Prostate gland (tissue), 2 donors: ENCODE data around the gene CECR2.

Experiments used
- POLR2AphosphoS5 ChIP-seq: sonication (generic); formaldehyde crosslinking; IDR thresholded peaks from one replicate; pipeline ENCODE4 v1.6.1; 2017; ENCODE audit warnings: antibody characterized with exemption
- TF ChIP-seq, protein P1 (sequence below), 4 experiments: fragments of 200-600 bp in 2 of 4; fragments of 450-650 bp in 2 of 4; sonication (generic) in 2 of 4; IDR thresholded peaks; 1 replicate in 3 of 4; 2 replicates in 1 of 4; pipeline ENCODE4 v1.5.1; 2016 to 2019; ENCODE audit warnings: antibody characterized with exemption in 4 of 4, mild to moderate bottlenecking in 2 of 4, moderate library complexity in 2 of 4

DNA sequence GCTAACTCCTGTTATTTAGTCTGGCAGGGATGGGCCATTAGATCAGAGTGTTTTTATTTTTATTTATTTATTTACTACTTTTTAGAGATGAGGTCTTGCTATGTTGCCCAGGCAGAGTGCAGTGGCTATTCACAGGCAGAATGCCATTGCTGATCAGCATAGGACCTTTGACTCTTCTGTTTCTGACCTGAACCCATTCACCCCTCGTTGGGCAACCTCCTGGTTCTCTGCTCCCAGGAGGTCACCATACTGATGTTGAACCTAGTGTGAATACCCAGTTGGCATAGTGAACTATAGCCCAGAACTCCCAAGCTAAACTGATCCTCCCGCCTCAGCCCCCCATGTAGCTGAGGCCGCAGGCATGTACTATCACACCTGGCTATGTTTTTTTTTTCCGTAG, 16.5 kb upstream of the CECR2 start:
- TF ChIP-seq, protein P1, sequence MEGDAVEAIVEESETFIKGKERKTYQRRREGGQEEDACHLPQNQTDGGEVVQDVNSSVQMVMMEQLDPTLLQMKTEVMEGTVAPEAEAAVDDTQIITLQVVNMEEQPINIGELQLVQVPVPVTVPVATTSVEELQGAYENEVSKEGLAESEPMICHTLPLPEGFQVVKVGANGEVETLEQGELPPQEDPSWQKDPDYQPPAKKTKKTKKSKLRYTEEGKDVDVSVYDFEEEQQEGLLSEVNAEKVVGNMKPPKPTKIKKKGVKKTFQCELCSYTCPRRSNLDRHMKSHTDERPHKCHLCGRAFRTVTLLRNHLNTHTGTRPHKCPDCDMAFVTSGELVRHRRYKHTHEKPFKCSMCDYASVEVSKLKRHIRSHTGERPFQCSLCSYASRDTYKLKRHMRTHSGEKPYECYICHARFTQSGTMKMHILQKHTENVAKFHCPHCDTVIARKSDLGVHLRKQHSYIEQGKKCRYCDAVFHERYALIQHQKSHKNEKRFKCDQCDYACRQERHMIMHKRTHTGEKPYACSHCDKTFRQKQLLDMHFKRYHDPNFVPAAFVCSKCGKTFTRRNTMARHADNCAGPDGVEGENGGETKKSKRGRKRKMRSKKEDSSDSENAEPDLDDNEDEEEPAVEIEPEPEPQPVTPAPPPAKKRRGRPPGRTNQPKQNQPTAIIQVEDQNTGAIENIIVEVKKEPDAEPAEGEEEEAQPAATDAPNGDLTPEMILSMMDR (IDR thresholded peaks at IDR 0.05): no peak
- no peak for TF ChIP-seq POLR2AphosphoS5
